ENCODE data around the gene FOXRED2. TPM values are rescaled to one million over a fixed set of nuclear protein-coding genes. Genes with fewer than 3 reads are reported as not detected.

The FOXRED2 gene
- total RNA-seq, 1 experiment from 2014 or later: 19.9 TPM

GRCh38 chr22:36480941-36481392, 25.9 kb downstream of the FOXRED2 start (continued):
- TF ChIP-seq MAX (IDR thresholded peaks at IDR 0.05) (no peak), ZFX (IDR thresholded peaks at IDR 0.05) (no peak), EZH2phosphoT487 (IDR thresholded peaks at IDR 0.05; ENCODE audit: borderline replicate concordance) (no peak)

GRCh38 chr22:36478966-36479365, 27.9 kb downstream of the FOXRED2 start:
- ATAC-seq (no peak), DNase-seq (ENCODE audit: low read depth, low spot score) (no peak)
- Histone ChIP-seq H3K4me1 (ENCODE audit: control insufficient read depth in 1 of 2, insufficient read depth in 2 of 2, low read length in 2 of 2) (peaks cover 6 to 13% of the 10 kb centered on the region in 2 experiments), H3K4me2 (ENCODE audit: low read length) (no peak overlapping the region), H3K9me3 (ENCODE audit: control insufficient read depth in 1 of 2, insufficient read depth in 1 of 2, low read depth in 1 of 2, low read length in 2 of 2) (no peaks in the 10 kb centered on the region), H3K79me2 (ENCODE audit: insufficient read depth, low read length) (peaks cover 21% of the 10 kb centered on the region), H4K20me1 (ENCODE audit: insufficient read depth) (no peaks in the 10 kb centered on the region), H3K4me3 (replicated peaks in 1 of 2; ENCODE audit: low read depth in 1 of 2, low read length in 2 of 2) (no peak overlapping the region), H3K27ac (ENCODE audit: low read depth, low read length) (no peak overlapping the region), H3K9me2 (ENCODE audit: insufficient read depth) (no peaks in the 10 kb centered on the region), H3K9ac (ENCODE audit: low read length) (no peak overlapping the region), H3K27me3 (ENCODE audit: insufficient read depth, low read length) (no peaks in the 10 kb centered on the region), H2AFZ (ENCODE audit: low read depth, low read length, poor library complexity, severe bottlenecking) (no peak overlapping the region), H3K36me3 (ENCODE audit: control insufficient read depth in 1 of 2, insufficient read depth in 2 of 2, low read length in 2 of 2) (peaks cover 24 to 28% of the 10 kb centered on the region in 2 experiments)
- no peak for TF ChIP-seq SRF (IDR thresholded peaks at IDR 0.05; ENCODE audit: low read depth)
- no peak for TF ChIP-seq POLR2A (IDR thresholded peaks at IDR 0.05; ENCODE audit: borderline replicate concordance, extremely low read depth, insufficient read depth, insufficient read length)
- TF ChIP-seq EGR1 (IDR thresholded peaks at IDR 0.05; ENCODE audit: low read depth): no peak
- no peak for TF ChIP-seq MAX (IDR thresholded peaks at IDR 0.05)
- no peak for TF ChIP-seq ATF3 (IDR thresholded peaks at IDR 0.05)
- no peak for TF ChIP-seq EZH2 (IDR thresholded peaks at IDR 0.05)
- TF ChIP-seq ELF1 (IDR thresholded peaks at IDR 0.05; ENCODE audit: borderline replicate concordance, low read depth): no peak
- no peak for TF ChIP-seq POLR2AphosphoS5 (IDR thresholded peaks at IDR 0.05; ENCODE audit: low read depth, low read length)
- TF ChIP-seq SP1 (IDR thresholded peaks at IDR 0.05; ENCODE audit: low read depth): no peak
- TF ChIP-seq CBX3 (IDR thresholded peaks at IDR 0.05; ENCODE audit: low read depth): no peak
- no peak for TF ChIP-seq REST (IDR thresholded peaks at IDR 0.05; ENCODE audit: low read depth)
- TF ChIP-seq YY1 (IDR thresholded peaks at IDR 0.05; ENCODE audit: extremely low read depth, insufficient replicate concordance, low read depth, low read length): no peak
- no peak for TF ChIP-seq ZNF274 (IDR thresholded peaks at IDR 0.05; ENCODE audit: low read depth, low read length)
- TF ChIP-seq JUND (IDR thresholded peaks at IDR 0.05): no peak
- no peak for TF ChIP-seq EZH2phosphoT487 (IDR thresholded peaks at IDR 0.05; ENCODE audit: borderline replicate concordance)
- no peak for TF ChIP-seq FOSL1 (IDR thresholded peaks at IDR 0.05; ENCODE audit: low read depth)
- no peak for TF ChIP-seq TCF7L2 (IDR thresholded peaks at IDR 0.05; ENCODE audit: borderline replicate concordance, extremely low read depth, insufficient read depth, insufficient read length)
- no peak for TF ChIP-seq SIN3A (IDR thresholded peaks at IDR 0.05; ENCODE audit: low read depth)
- TF ChIP-seq RAD21 (IDR thresholded peaks at IDR 0.05; ENCODE audit: low read depth): no peak
- no TSS peak for BruUV-seq (replicated peaks)
- ChIA-PET POLR2A (no interaction called here), RAD21 (ENCODE audit: low non-redundant PET in 1 of 2, low total read pairs in 2 of 2, uncharacterized antibody in 2 of 2, unreplicated experiment in 2 of 2) (no interaction called here), CTCF (interaction anchor here (1.3 kb wide), 1 partner anchor 8 kb away, joined by 4 read pairs; no protein-coding TSS in a partner anchor)
- intact Hi-C loops (cut with micrococcal nuclease): no loop called here
